ENCODE measurements around the gene NFATC2. TPM values are rescaled to one million over a fixed set of nuclear protein-coding genes. Genes with fewer than 3 reads are reported as not detected.
"Not testable (repeated sequence)": the region's sequence is repeated elsewhere in the genome, so short reads cannot be mapped to it uniquely, and the experiment has no call there.

Gene NFATC2
- total and polyA plus RNA-seq, 8 donors, result 1.5 to 8.3 (median 4.3) TPM

DNA sequence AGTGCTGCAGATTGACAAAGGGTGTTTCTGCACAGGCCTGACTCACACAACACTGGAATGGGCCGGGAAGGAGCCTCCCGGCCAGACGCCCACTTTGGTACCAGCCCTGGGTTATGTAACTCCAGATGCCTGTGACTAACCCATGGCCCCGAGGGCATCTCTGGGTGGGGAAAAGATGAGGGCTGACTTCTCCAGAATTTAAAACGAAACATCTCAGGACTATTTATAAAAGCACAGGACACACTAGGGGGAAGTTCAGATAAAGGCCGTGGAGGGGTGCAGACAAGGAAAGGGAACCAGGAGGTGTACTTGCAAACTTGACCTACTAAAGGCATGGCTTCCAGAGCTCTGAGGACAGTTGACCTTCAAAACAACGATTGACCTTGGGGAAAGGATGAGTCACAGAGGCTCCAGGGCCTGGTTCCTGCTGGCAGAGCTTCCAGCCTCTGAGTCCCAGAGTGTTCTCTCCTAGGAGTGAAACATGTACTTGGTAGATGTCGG lies 196.9 kb downstream of the NFATC2 start:
- Histone ChIP-seq H3K9me3 (no peaks in the 10 kb centered on the region), H3K4me3 (no peak overlapping the region), H3K4me1 (no peaks in the 10 kb centered on the region), H3K27ac (no peak overlapping the region), H3K27me3 (no peaks in the 10 kb centered on the region), H3K36me3 (no peaks in the 10 kb centered on the region)
- 67 to 77% methylated on average over 8 of the region's 8 CpGs for WGBS, 2 donors
- TF ChIP-seq, protein P1, sequence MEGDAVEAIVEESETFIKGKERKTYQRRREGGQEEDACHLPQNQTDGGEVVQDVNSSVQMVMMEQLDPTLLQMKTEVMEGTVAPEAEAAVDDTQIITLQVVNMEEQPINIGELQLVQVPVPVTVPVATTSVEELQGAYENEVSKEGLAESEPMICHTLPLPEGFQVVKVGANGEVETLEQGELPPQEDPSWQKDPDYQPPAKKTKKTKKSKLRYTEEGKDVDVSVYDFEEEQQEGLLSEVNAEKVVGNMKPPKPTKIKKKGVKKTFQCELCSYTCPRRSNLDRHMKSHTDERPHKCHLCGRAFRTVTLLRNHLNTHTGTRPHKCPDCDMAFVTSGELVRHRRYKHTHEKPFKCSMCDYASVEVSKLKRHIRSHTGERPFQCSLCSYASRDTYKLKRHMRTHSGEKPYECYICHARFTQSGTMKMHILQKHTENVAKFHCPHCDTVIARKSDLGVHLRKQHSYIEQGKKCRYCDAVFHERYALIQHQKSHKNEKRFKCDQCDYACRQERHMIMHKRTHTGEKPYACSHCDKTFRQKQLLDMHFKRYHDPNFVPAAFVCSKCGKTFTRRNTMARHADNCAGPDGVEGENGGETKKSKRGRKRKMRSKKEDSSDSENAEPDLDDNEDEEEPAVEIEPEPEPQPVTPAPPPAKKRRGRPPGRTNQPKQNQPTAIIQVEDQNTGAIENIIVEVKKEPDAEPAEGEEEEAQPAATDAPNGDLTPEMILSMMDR (IDR thresholded peaks at IDR 0.05), result no peak
- no peak for DNase-seq
- no peak for ATAC-seq
- FAIRE-seq, result no peak
- intact Hi-C loops (cut with DNase I), result no loop called here

DNA sequence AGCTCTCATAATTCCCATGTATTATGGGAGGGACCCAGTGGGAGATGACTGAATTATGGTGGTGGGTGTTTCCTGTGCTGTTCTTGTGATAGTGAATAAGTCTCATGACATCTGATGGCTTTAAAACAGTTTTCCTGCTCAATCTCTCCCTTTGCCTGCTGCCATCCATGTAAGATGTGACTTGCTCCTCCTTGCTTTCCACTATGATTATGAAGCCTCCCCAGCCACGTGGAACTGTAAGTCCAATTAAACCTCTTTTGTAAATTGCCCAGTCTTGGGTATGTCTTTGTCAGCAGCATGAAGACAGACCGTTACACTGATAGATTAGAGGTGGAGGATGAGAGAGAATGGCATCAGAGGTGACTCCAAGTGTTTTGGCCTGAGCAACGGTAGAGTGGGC lies 198.7 kb downstream of the NFATC2 start:
- H3K4me1 ChIP-seq; H3K27me3 ChIP-seq; H3K4me3 ChIP-seq; H3K9me3 ChIP-seq; FAIRE-seq; ATAC-seq; H3K36me3 ChIP-seq; DNase-seq; intact Hi-C loops (cut with DNase I); H3K27ac ChIP-seq: not testable (repeated sequence)
- WGBS, 2 donors, result 48 to 58% methylated on average over 3 of the region's 3 CpGs

- intact Hi-C loops (cut with DNase I), result no loop called here
- no peaks in the 10 kb centered on the region for H3K9me3 ChIP-seq
- no peaks in the 10 kb centered on the region for H3K4me1 ChIP-seq
- H3K27me3 ChIP-seq, result no peaks in the 10 kb centered on the region
- TF ChIP-seq, protein P1 (IDR thresholded peaks at IDR 0.05), result no peak
- no peak for ATAC-seq
- H3K27ac ChIP-seq, result no peak overlapping the region
- no peak for DNase-seq
- H3K4me3 ChIP-seq, result no peak overlapping the region
- FAIRE-seq, result no peak
- no peaks in the 10 kb centered on the region for H3K36me3 ChIP-seq
- WGBS, 2 donors, result 70 to 72% methylated on average over 8 of the region's 8 CpGs
These were observed 199.8 kb downstream of the NFATC2 start for GRCh38 chr20:51342510-51343236.

GRCh38 chr20:51341581-51341980 lies 200.9 kb downstream of the NFATC2 start:
- no peaks in the 10 kb centered on the region for H3K4me1 ChIP-seq
- DNase-seq (no peak), FAIRE-seq (no peak), ATAC-seq (no peak)
- H3K4me3 ChIP-seq, result no peak overlapping the region
- no peaks in the 10 kb centered on the region for H3K36me3 ChIP-seq
- WGBS, 2 donors, result 36 to 45% methylated on average over 3 of the region's 3 CpGs
- TF ChIP-seq, protein P1 (IDR thresholded peaks at IDR 0.05), result no peak
- H3K27ac ChIP-seq, result no peak overlapping the region
- H3K27me3 ChIP-seq, result no peaks in the 10 kb centered on the region
- no peaks in the 10 kb centered on the region for H3K9me3 ChIP-seq
- intact Hi-C loops (cut with DNase I), result no loop called here

DNA sequence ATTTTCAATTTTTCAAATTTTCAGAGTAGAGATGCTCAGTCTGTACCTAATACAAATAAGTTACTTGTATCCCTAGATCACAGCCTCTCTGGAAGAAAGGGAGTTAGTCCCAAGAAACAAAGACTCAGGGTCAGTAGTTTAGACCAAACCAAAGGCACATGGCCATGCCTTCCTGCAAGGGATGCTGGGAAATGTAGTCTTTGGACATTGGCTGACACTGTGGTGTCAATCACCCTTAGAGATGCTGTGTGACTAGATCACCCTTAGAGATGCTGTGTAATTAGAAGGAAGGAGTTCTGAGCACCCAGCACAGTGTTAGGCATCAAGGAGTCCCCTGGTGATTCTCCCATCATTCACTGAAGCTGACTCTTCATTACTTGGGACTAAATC lies 202.1 kb downstream of the NFATC2 start:
- Histone ChIP-seq H3K4me3 (no peak overlapping the region), H3K4me1 (no peaks in the 10 kb centered on the region), H3K36me3 (no peaks in the 10 kb centered on the region), H3K9me3 (no peaks in the 10 kb centered on the region), H3K27ac (no peak overlapping the region), H3K27me3 (no peaks in the 10 kb centered on the region)
- DNase-seq (no peak), FAIRE-seq (no peak), ATAC-seq (no peak)
- intact Hi-C loops (cut with DNase I), result no loop called here
- TF ChIP-seq, protein P1 (IDR thresholded peaks at IDR 0.05), result no peak

Measured in pancreas (tissue), 10 donors.